Measurements from ENCODE around the gene C17orf75.

DNA sequence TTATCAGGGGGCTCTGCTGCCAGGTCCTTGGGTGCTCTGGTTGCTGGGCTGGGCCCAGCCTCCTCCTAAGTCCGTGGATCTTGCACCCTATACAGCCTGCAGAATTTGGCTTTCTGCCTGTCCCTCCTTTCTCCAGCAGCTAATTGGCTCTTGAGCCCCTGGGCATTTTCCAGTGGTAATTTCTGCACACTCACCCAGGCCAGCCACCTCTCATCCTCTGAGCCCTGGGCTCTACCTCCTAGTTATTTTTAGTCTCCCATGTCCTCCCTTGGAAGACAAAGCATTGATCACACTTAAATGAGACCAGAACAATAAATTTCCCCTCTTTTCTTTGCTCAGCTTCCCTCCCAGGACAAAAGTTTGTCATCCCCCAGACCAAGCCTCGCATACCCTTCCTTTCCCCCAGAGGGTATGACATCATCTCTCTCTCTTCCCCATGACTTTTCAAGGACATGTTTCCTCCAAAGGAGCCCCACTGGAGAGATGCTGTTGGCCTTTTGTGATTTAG, 38.1 kb downstream of the C17orf75 start:
- TF ChIP-seq, protein P1, sequence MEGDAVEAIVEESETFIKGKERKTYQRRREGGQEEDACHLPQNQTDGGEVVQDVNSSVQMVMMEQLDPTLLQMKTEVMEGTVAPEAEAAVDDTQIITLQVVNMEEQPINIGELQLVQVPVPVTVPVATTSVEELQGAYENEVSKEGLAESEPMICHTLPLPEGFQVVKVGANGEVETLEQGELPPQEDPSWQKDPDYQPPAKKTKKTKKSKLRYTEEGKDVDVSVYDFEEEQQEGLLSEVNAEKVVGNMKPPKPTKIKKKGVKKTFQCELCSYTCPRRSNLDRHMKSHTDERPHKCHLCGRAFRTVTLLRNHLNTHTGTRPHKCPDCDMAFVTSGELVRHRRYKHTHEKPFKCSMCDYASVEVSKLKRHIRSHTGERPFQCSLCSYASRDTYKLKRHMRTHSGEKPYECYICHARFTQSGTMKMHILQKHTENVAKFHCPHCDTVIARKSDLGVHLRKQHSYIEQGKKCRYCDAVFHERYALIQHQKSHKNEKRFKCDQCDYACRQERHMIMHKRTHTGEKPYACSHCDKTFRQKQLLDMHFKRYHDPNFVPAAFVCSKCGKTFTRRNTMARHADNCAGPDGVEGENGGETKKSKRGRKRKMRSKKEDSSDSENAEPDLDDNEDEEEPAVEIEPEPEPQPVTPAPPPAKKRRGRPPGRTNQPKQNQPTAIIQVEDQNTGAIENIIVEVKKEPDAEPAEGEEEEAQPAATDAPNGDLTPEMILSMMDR (IDR thresholded peaks at IDR 0.05): no peak
- TF ChIP-seq EZH2 (IDR thresholded peaks at IDR 0.05; ENCODE audit: borderline replicate concordance, insufficient read depth, low read depth, low read length, poor library complexity, severe bottlenecking): no peak
